GM12878 (cell line): Measurements from ENCODE around the gene C19orf18. TPM values are rescaled to one million over a fixed set of nuclear protein-coding genes. Genes with fewer than 3 reads are reported as not detected.

Source experiments
- CREM ChIP-seq: IDR thresholded peaks from 2 replicates; pipeline ENCODE4 v1.6.1; 2014; ENCODE audit warnings: antibody characterized with exemption, low read depth
- HCFC1 ChIP-seq: fragments of 150-350 bp; IDR thresholded peaks from 2 replicates; pipeline ENCODE4 v1.6.1; 2014; ENCODE audit warnings: low read length
- MEF2A ChIP-seq: IDR thresholded peaks from 2 replicates; pipeline ENCODE4 v1.6.1; 2011; ENCODE audit warnings: low read depth, mild to moderate bottlenecking, low read length, moderate library complexity; ENCODE audit not compliant: insufficient read depth
- MLLT1 ChIP-seq: fragments of 450-650 bp; IDR thresholded peaks from 2 replicates; pipeline ENCODE4 v1.6.1; 2016; ENCODE audit warnings: mild to moderate bottlenecking
- PML ChIP-seq: IDR thresholded peaks from 2 replicates; pipeline ENCODE4 v1.6.1; 2012; ENCODE audit warnings: low read length, inconsistent platforms
- SMAD1 ChIP-seq: fragments of 450-650 bp; IDR thresholded peaks from 2 replicates; pipeline ENCODE4 v1.6.1; 2018; ENCODE audit warnings: mild to moderate bottlenecking, low read depth; ENCODE audit not compliant: partially characterized antibody
- TCF3 ChIP-seq: IDR thresholded peaks from 2 replicates; pipeline ENCODE4 v1.6.1; 2012; ENCODE audit warnings: low read depth, mild to moderate bottlenecking, low read length, borderline replicate concordance; ENCODE audit not compliant: insufficient read depth
- ZNF384 ChIP-seq: IDR thresholded peaks from 2 replicates; pipeline ENCODE4 v1.6.1; 2012; ENCODE audit warnings: low read depth, mild to moderate bottlenecking, low read length, improper control_type of control experiment, borderline replicate concordance
- ZNF687 ChIP-seq: fragments of 450-650 bp; IDR thresholded peaks from 2 replicates; pipeline ENCODE4 v1.6.1; 2017; ENCODE audit warnings: mild to moderate bottlenecking, moderate library complexity
- polyA plus RNA-seq, 11 experiments: library from polyadenylated mRNA; depleted of rRNA in 4 of 11; unstranded in 6 of 11; stranded (reverse) in 5 of 11; fragments of >200 nt; fragmentation: Nextera tagmentation in 4 of 11; fragmentation: Illumina TruSeq in 1 of 11; extraction: Ambion mirVana in 4 of 11; extraction: Trizol in 1 of 11; gene quantifications; 1 replicate in 1 of 11; 2 replicates in 10 of 11; pipeline versions ENCODE4 v1.2.1 to v1.2.3, GENCODE V29; 2011 to 2016; ENCODE audit warnings: inconsistent platforms in 2 of 11, missing spikeins in 2 of 11, low read depth in 1 of 11
- total RNA-seq, 4 experiments: library from RNA; depleted of rRNA in 3 of 4; stranded (reverse); fragments of >200 nt in 3 of 4; fragmentation: Illumina TruSeq in 1 of 4; extraction: Trizol in 1 of 4; gene quantifications; 2 replicates each; pipeline versions ENCODE4 v1.2.1 to v1.2.3, GENCODE V29; 2013 to 2021
- TF ChIP-seq, protein P1 (sequence below), 3 experiments: IDR thresholded peaks in 2 of 3; conservative IDR thresholded peaks in 1 of 3; 2 replicates each; pipeline ENCODE4 v1.5.1; 2011; ENCODE audit warnings: low read depth in 3 of 3, low read length in 3 of 3, mild to moderate bottlenecking in 3 of 3, control low read depth in 2 of 3, moderate library complexity in 2 of 3, inconsistent platforms in 1 of 3, mixed read lengths in 1 of 3; ENCODE audit not compliant: control insufficient read depth in 2 of 3, insufficient read depth in 1 of 3; ENCODE audit errors: extremely low read depth in 1 of 3
- TF ChIP-seq, protein P2 (sequence below): fragments of 450-650 bp; formaldehyde crosslinking; IDR thresholded peaks from 2 replicates; pipeline ENCODE4 v1.4.0; 2020; ENCODE audit warnings: mild to moderate bottlenecking, moderate library complexity
- TF ChIP-seq, protein P3 (sequence below): fragments of 450-650 bp; IDR thresholded peaks from 2 replicates; pipeline ENCODE4 v1.6.1; 2017; ENCODE audit warnings: antibody characterized with exemption, mild to moderate bottlenecking, moderate library complexity

C19orf18 gene
- total and polyA plus RNA-seq, 10 of the 15 experiments (the other 5 are each of a cell fraction or from before 2014, with no cell fraction given): 0.12 to 0.29 (median 0.21) TPM; not detected in 7

DNA sequence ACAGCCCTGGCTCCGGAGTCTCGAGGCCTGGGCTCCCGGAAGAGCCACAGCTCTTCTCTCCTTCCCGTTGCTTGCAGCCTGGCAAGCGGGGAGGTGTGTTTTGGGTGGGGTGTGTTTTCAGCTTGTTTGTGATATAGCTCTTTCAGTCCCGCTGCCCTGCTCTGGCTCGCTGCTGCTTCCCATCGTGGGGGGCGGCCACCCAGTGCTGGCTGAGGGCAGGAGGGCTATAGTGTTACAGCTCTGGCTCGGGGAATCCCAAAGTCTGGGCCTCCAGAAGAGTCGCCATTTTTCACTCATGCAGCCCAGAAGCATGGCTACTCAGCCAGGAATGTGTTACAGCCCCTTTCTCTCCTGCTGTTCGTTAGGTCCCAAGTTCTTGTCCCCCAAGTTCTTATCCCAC, 24.6 kb downstream of the C19orf18 start (continued):
- TF ChIP-seq ZNF384 (no peak), SMAD1 (no peak), ZNF687 (no peak), TCF3 (no peak), MEF2A (no peak), HCFC1 (no peak), PML (no peak), CREM (no peak), MLLT1 (no peak)
- TF ChIP-seq, protein P1, sequence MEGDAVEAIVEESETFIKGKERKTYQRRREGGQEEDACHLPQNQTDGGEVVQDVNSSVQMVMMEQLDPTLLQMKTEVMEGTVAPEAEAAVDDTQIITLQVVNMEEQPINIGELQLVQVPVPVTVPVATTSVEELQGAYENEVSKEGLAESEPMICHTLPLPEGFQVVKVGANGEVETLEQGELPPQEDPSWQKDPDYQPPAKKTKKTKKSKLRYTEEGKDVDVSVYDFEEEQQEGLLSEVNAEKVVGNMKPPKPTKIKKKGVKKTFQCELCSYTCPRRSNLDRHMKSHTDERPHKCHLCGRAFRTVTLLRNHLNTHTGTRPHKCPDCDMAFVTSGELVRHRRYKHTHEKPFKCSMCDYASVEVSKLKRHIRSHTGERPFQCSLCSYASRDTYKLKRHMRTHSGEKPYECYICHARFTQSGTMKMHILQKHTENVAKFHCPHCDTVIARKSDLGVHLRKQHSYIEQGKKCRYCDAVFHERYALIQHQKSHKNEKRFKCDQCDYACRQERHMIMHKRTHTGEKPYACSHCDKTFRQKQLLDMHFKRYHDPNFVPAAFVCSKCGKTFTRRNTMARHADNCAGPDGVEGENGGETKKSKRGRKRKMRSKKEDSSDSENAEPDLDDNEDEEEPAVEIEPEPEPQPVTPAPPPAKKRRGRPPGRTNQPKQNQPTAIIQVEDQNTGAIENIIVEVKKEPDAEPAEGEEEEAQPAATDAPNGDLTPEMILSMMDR (IDR thresholded peaks at IDR 0.05 in 2 of 3, conservative IDR thresholded peaks at IDR 0.05 in 1 of 3; ENCODE audit: control insufficient read depth in 2 of 3, extremely low read depth in 1 of 3, insufficient read depth in 1 of 3, low read depth in 3 of 3, low read length in 3 of 3): no peak
- TF ChIP-seq, protein P2, sequence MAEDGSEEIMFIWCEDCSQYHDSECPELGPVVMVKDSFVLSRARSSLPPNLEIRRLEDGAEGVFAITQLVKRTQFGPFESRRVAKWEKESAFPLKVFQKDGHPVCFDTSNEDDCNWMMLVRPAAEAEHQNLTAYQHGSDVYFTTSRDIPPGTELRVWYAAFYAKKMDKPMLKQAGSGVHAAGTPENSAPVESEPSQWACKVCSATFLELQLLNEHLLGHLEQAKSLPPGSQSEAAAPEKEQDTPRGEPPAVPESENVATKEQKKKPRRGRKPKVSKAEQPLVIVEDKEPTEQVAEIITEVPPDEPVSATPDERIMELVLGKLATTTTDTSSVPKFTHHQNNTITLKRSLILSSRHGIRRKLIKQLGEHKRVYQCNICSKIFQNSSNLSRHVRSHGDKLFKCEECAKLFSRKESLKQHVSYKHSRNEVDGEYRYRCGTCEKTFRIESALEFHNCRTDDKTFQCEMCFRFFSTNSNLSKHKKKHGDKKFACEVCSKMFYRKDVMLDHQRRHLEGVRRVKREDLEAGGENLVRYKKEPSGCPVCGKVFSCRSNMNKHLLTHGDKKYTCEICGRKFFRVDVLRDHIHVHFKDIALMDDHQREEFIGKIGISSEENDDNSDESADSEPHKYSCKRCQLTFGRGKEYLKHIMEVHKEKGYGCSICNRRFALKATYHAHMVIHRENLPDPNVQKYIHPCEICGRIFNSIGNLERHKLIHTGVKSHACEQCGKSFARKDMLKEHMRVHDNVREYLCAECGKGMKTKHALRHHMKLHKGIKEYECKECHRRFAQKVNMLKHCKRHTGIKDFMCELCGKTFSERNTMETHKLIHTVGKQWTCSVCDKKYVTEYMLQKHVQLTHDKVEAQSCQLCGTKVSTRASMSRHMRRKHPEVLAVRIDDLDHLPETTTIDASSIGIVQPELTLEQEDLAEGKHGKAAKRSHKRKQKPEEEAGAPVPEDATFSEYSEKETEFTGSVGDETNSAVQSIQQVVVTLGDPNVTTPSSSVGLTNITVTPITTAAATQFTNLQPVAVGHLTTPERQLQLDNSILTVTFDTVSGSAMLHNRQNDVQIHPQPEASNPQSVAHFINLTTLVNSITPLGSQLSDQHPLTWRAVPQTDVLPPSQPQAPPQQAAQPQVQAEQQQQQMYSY (CRISPR knock-in tag): no peak
- TF ChIP-seq, protein P3, sequence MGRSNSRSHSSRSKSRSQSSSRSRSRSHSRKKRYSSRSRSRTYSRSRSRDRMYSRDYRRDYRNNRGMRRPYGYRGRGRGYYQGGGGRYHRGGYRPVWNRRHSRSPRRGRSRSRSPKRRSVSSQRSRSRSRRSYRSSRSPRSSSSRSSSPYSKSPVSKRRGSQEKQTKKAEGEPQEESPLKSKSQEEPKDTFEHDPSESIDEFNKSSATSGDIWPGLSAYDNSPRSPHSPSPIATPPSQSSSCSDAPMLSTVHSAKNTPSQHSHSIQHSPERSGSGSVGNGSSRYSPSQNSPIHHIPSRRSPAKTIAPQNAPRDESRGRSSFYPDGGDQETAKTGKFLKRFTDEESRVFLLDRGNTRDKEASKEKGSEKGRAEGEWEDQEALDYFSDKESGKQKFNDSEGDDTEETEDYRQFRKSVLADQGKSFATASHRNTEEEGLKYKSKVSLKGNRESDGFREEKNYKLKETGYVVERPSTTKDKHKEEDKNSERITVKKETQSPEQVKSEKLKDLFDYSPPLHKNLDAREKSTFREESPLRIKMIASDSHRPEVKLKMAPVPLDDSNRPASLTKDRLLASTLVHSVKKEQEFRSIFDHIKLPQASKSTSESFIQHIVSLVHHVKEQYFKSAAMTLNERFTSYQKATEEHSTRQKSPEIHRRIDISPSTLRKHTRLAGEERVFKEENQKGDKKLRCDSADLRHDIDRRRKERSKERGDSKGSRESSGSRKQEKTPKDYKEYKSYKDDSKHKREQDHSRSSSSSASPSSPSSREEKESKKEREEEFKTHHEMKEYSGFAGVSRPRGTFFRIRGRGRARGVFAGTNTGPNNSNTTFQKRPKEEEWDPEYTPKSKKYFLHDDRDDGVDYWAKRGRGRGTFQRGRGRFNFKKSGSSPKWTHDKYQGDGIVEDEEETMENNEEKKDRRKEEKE: no peak
